ENCODE data around the gene DRC7.

DNA sequence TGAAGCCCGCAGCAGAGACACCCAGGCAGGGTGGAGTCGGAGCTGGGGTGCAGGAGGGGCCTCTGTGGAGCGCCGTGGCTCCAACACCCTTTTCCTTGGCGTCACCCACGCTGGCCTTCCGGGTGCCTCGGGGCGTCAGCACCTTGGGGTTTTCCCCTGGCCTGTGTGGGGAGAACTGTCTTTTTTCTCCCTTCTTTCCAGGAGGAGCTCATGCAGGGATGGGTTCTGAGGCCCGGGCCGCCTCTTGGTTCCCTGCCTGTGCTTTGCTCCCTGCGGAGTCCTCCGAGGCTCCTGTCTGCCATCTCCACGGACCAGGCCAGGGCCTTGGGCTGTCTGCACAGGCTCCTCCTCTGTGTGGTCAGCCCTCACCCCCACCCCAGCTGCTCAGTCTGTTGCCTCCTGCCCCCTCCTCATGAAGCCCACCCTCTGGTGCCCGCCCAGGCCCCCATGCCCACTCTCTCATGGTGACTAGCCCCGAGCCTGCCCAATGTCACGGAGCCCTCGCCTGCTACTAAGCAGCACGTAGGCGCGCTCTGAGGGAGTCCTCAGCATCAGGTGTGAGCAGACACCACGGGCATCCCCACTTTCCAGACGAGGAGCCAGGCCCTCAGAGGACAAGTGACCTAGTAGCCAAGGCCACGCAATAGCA lies 45.9 kb downstream of the DRC7 start:
- TF ChIP-seq POLR2AphosphoS5 (IDR thresholded peaks at IDR 0.05; ENCODE audit: borderline replicate concordance, low read depth, low read length), result no peak
- no peak for TF ChIP-seq EZH2 (IDR thresholded peaks at IDR 0.05)
- no peak for TF ChIP-seq FOXP2 (optimal IDR thresholded peaks at IDR 0.05; ENCODE audit: control extremely low read depth, extremely low read length, insufficient read depth)
